Measurements from ENCODE around the gene CCNY.

DNA sequence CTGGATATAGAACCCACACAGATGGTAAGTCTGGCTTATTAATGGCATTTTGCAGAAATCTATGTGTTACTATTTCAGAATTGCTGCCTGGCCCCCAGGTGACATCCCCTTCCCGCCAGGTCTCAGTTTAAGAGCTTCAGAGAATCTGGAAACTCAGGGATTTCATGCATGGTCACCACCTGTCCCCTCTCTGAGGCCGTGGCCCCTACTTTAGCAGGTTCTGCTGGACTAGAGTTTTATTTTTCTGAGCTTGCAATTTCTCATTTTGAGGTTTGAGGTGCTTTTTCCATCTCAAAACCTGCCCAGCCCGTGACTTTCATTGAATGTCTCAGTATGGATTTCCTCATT is 244.1 kb downstream of the CCNY start:
- TF ChIP-seq, protein P1, sequence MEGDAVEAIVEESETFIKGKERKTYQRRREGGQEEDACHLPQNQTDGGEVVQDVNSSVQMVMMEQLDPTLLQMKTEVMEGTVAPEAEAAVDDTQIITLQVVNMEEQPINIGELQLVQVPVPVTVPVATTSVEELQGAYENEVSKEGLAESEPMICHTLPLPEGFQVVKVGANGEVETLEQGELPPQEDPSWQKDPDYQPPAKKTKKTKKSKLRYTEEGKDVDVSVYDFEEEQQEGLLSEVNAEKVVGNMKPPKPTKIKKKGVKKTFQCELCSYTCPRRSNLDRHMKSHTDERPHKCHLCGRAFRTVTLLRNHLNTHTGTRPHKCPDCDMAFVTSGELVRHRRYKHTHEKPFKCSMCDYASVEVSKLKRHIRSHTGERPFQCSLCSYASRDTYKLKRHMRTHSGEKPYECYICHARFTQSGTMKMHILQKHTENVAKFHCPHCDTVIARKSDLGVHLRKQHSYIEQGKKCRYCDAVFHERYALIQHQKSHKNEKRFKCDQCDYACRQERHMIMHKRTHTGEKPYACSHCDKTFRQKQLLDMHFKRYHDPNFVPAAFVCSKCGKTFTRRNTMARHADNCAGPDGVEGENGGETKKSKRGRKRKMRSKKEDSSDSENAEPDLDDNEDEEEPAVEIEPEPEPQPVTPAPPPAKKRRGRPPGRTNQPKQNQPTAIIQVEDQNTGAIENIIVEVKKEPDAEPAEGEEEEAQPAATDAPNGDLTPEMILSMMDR (IDR thresholded peaks at IDR 0.05), result no peak
- no peak for TF ChIP-seq POLR2A (IDR thresholded peaks at IDR 0.05)

Data from lower leg skin (tissue), 3 donors.